Ecto neural progenitor cell (in vitro differentiated cells): ENCODE results near the gene LRIG1.

Experiments used
- DNase-seq: peaks from one replicate; pipeline ENCODE4 v3.0.0-alpha.2; 2018; ENCODE audit warnings: low spot score

LRIG1 gene

DNA sequence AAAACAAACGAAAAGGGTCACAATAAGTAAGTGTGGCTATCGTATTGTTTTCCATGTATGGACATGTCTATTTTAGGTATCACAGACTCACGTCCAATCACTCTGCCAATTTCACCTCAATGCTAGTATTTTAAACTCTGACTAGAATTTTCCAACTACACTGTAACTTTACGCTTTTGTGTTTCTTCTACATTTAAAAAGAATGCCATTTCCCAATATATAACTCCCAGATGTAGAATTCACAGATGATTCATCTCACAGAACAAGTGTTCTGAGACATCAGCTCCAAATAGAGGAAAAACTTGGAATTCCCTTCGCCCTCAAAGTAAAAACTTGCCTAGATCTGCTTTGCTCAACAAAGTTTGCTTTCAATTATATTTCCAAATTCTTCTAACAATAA, 14.2 kb downstream of the LRIG1 start:
- DNase-seq = no peak

DNA sequence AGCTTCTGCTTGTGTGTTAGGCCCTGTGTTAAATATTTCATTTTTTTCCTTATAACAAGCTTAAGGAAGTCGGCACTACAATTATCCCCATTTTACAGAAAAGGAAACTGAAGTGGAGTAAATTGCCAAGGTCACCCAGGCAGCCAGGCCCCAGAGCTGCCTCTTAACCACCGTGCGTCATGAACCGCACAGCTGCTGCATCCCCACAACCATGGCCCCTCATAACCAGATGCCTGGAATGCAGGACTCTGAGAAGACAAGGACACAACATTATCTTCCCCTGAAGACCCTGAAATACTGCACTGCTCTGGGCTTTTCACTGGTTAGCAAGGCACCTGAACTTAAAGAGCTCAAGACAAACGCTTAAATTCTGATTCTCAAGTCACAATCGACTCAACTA, 14.6 kb downstream of the LRIG1 start:
- no peak for DNase-seq

DNA sequence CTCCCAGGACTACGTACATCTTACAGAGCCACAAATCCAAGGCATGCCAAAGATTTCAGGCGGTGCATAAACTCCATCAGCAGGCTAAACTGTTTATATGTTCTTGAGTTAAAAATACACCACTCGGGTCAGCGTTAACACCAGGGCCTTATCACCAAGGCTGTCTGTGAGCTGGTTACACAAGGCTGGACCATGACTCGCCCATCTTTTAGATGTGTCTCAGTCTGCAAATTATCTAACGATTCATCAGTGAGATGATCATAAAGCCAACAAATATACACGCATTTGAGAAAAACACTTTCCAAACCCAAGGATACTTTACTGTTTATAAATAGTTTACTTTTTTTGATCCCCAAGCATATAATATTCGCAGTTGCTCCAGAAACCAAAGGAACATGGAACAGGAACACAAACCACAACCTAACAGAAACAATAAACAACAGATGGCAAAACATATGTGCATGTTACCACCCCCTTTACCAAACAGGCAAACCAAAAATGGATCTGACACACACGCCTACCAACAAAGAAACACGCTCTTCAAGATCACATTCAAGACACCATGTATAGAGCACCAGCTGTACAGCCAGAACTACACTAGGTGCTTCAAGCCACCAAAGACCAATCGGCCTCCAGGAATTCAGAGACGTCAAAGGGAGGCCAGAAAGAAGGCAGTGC, 15.4 kb downstream of the LRIG1 start:
- no peak for DNase-seq

DNA sequence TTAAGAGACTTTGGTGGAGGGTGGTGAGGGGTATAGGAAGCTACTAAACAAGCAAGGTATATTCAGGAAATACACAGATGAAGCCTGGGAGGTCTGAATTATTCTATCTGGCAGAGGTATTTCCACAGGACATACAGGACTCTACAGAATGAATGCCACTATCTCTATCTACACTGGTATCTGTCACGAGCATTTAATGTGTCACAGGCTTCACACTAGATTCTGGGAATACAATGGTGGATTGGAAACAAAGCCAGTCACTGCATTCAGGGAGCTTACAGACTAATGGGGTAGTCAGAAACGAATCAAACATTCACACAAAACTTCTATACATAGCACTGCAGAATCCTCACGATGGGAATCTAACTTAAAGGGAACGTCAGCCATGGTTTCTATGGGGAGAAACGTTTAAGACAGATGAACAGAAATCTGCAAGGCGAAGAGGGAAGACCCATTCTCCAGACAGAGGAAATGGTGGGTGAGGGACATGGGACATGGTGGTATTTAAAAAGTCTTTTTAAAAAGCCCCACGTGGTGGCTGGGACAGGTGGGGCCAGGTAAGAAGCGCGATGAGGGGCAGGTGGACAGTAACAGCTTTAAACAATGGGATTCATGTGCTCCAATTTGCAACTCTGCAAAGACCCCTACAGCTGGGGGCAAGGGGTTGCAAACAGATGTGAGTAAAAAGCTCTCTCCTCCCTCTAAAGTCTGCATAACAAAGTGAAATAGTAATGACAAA, 16.5 kb downstream of the LRIG1 start:
- no peak for DNase-seq

DNA sequence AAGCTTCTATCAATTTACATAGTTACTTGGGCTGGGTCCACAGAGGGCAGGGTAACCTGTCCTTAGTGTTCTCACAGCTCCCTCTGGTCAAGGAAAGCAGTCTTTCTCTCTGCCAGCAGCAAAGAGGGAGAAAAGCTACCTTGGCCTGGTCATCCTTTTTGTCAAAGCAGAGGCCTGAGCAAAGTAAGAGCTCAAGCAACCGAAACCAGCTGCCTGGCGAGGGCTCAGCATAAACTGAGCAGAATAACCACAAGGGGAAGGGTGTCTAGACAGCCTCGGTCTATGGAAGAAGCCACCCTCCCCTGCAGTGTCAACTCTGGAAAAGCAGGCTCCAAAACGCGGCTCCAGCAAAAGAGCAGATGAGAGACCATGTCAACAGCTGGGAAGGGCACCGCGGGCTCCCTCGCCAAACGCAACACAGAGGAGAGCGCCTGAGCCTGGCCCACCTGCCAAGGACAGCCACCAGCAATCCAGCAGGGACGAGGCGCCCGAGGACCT, 17.4 kb downstream of the LRIG1 start:
- no peak for DNase-seq

DNA sequence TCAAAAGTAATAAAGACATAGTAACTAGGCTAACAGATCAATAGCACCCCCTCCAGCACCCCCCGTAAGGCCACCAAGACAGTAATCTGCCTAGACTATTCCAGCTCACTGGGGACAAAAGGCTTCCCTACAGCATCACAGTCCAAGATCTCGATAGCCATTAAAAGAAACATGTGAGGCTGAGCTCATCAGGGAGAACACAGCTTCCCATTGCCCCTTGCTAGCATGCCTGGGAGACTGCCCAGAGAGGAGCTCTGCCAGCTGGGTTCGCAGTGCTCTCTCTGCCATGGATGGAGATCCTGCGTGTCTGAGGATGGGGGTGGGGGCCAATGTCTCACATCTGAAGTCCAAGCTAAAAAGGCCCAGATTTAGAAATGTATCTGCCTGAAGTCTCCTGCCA, 17.8 kb downstream of the LRIG1 start:
- DNase-seq = no peak

DNA sequence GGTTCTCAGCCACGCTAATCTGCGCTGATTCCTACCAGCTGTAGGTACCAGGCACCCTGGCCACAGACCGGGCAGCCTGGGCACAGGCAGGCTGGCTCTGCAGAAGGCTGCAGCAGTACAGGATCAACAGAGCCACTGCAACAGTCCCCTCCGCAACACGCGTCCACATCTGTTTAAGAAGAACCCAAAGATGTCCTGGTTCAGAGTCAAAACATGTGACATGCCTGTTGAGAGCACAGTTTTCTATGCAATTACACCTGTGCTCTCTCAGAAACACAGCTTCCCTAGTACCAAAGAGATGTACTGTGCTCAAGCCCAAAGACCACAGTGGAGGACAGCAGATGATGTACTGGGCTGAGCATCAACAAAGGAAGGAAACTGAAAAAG, 18.8 kb downstream of the LRIG1 start:
- DNase-seq = no peak

DNA sequence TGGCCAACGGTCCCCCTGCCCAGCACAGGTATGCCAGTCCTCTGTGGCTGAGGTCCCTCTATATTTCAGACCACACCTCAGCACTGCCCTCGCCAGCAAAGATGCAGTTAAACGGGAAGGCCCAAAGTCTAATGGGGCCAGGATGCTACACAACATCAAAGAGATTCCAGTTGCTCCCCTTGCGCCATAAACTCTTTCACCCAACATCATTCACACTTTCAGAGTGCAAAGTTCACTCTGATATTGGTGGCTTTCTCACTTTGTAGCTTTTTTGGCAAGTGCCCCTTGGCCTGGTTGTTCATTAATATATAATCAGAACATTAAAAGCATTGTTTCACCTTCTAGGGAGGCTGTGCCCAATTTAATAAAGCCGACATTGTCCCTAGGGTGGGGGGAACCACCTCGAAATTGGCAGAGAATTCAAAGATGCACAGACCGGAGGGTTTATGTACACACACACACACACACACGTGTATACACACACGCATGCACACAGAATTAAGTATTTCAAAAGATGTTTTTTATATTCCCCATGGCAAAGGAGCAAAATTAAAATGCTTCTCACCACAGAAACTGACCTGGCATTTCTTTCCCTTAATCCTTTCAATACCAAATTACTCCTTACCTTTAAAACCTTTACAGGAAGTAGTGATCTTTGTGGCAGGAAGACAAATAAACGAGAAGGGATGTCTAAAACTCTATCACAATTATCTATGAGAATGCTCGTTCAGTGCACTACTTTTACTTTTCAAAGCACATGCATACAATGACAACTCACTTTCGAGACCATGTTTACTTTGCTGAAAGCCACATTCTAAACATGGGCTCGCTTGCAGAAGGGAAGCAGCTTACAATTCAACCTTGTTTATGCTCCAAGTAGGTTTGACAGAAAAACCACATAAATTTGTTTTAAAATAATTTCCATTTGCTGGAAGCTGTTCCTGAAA, 19.5 kb downstream of the LRIG1 start:
- DNase-seq = no peak

DNA sequence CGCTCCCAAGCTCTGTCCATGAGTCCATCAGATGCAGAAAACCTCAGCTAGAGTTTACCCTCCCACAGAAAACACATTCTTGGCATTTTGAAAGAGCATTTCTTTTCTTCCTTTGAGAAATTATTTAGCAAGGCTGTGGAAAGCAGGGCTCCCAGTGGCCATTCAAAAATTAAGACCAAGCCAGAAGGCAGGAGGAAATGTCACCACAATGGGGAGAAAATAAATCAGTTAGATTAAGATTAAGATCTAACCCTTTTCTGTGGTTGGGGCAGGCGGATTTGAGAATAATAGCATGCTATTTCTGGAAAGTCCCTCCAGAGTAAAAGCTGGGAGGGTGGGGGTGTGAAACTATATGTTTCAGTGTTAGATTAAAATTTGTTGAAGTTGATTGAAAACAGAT, 20.2 kb downstream of the LRIG1 start:
- DNase-seq = no peak

DNA sequence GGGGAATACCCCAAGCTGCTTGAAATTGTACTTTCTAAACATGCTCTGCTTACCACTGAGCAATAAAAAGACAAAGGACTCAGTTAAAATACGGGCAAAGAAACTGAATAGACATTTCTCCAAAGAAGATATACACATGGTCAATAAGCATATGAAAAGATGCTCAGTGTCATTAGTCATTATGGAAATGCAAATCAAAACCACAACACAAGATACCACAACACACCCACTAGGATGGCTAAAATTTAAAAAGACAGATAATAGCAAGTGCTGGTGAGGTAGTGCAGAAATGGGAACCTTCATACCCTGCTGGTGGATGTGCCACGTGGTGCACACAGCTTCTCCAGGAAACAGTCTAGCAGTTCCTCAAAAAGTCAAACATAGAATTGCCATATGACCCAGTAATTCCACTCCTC, 21.3 kb downstream of the LRIG1 start:
- DNase-seq = no peak

DNA sequence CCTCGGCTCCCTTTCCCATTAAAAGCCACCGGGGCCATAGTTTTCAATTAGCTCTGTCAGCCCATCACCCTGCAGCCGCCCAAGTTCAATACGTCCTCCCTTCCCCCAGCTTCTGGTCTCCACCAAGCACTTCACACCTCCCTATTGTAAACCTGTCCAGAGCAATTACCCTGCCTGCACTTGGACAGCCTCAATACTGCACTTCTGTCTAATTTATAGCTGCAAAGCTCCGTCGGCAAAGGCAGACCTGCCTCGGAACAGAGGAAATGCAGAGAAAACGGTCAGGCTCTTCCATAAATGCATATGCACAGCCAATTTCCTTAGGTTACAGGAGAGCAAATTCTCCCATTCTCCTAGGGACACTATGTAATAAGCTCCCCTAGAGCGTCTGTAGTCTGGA, 21.9 kb downstream of the LRIG1 start:
- no peak for DNase-seq

DNA sequence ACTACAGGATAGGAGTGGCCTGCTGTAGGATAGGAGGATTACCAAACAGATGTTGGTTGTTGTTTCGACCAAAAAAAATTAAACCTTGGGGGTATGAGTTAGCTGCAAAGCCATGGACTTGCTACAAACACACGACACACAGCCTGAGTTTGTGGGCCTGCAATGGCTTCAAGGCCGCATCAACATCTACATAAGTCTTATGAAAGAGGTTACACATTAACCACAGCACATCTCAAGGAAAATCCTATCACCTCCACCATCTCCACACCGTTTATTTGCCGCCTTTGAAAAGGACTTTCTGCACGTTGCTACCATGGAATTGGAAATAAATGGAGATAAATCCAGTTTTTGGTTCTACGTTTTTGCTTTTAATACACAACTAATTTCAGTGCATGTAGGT, 23.0 kb downstream of the LRIG1 start:
- DNase-seq = no peak

DNA sequence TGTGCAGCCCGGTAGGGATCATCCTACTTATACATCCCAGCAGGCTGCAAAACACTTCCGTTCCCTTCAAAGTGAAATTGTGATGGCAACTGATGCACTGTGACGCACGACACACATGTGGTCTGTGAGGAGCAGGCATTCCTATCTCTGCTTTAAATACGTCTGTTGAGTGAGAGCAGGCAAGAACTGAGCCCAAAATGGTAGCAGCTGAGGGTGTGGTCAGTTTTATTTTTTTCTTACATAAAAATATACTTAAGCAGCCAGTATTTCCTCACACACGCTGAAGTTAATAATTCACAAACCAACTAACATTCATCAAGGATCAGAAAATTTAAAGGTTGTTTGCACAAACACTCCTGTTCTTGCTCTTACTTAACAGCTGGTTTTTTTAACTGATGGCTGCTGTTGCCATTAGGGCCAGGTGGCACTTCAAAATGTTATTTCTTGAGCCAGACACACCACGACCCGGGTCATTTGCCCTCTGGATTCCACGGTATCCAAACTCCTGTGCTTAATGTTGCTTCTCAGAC, 23.9 kb downstream of the LRIG1 start:
- no peak for DNase-seq

DNA sequence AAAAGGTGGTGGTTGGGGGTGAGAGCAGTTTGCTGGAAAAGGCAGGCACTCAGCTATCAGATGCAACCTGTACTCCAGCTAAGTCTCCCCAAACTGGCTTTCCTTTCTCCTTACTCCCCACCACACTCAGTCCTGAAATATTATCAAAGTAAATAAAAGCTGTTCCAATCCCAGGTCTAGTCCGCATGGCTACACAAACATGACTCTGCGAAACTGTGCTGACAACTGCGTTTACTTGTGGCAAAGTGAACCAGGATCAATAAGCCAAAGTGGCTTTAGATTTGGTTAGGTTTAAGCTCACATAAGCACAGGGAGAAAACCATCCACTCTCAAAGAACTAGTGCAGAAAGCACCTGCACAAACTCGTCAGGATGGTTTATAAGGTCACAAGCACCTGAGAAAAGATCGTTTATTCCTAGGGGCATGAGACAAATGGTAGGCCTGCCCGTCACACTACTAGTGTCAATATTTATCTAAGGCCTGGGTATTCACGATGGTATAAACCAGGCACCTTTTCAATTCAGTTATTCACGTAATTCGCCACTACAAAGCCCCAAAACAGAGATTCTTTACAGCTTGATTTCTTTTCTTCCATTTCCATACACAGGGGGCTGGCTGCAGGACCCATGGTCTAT, 25.3 kb downstream of the LRIG1 start:
- no peak for DNase-seq

DNA sequence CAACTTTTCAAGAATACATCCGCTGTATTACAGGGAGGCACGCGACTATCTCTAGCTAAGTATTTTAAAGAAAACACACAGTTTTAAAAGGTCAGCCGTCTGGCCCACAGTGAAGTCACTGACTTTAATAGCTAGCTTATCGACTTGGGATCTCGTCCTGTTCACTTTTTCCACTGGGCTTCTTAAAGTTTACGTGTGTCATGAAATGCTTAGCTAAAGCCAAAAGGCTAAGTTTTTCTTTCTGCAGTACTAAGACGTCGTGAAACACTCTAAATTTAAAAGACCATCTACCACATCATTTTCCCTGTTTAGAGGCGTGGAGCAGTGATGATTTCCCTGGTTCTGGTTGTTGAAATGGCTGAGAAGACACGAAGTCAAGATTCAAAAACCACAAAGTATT, 27.1 kb downstream of the LRIG1 start:
- no peak for DNase-seq

DNA sequence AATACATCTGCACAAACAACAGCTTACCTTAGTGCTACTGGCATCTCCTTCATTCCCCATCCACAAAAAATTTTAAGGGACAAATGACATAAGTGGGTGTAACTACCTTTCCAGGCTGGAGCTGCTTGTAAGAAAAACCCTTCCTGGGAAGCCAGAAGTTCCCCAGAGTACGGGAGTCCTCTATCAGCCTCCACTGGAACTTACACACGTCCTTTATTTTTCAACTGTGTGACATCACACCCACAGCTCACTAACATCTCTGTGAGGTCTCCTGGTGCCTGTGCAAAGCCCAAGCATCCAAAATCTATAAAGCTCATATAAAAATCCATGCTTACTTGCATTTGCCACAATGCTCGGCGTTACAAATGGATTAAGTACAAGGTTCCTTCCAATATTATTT, 27.6 kb downstream of the LRIG1 start:
- DNase-seq = no peak

DNA sequence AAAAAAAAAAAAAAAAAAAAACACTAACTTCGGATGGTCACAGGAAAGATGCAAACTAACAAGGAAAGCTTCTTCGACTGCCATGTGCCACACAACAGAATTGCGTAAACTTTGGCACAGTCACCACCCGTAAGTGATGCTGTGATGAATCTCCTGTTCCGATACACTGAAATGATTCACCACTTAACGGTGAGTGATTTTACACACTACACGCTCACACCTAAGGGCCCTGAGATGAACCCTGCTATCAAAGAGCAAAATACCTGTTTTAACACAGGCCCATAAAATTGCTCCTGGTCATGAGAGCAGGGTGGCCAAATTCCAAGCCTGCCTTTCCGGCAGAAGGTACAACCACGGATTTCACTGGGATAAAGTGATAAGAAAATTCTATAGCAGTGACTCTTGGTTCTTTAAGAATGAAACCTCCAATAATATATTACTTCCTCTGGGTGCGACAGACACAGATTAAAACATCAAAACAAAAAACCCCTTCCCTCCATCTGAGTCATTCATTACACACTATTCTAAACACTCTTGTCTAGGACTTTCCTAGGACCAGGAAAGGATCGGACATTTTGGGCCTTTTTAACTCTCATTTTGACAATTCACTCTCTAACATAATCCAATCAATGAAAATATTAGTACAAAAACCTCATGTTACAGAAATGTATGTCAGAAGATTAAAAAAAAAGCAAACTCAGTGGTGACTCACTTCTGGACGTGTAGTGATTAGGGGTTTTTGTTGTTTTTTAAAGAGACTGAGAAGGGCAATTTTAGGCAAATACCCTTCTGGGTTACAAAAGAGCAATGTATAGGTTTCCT, 28.3 kb downstream of the LRIG1 start:
- DNase-seq = no peak

DNA sequence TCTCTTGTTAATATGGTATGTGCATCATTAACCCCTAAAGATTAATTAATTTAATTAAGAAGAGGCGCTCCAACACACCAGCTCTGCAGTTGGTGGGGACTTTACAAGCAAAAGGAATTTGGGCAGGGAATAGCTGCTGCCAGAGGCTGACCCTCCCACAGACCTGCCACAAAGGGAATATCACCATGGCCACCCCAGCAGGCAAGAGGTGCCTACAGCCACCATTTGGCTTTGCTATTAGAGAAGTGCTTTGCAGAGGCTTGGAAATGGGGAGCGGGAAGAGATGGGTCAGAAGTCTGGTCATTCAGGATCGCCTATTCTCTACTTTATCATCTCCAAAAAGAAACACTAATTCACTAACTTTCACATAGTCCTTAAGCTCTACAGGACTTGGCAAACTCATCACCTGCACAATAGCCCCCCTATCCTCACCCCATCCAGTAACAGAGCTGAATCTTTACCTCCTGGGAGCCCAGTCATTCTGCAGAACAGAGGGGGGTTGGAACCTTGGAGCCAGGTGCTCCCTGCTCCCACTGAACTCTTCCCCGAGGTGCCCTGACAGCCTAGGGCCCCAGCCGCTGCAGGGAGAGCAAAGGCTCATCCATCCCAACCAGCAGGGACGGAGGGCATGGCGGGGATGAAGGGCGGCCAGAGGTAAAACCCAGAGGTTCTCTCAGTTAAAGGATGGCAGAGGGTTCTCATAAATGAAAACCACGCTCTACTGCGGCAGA, 29.7 kb downstream of the LRIG1 start:
- no peak for DNase-seq

DNA sequence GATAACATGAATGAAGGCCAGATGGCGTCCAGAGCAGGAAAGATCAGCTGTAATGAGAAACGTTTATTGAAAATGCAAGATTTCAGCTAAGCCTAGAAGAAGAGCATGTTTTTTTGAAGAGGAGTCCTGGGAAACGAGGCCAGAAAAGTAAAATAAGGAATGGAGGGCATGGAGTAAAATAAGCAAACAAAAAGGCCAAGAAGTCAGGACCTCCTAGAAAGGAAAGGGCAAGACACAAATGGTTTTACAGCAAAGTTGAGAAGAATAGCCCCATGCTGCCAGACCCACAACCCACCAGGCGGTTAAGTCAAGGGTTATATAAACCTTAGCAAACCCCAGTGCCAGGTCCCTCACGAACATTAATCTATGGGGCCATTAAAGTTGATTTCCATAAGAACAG, 30.5 kb downstream of the LRIG1 start:
- DNase-seq = no peak

DNA sequence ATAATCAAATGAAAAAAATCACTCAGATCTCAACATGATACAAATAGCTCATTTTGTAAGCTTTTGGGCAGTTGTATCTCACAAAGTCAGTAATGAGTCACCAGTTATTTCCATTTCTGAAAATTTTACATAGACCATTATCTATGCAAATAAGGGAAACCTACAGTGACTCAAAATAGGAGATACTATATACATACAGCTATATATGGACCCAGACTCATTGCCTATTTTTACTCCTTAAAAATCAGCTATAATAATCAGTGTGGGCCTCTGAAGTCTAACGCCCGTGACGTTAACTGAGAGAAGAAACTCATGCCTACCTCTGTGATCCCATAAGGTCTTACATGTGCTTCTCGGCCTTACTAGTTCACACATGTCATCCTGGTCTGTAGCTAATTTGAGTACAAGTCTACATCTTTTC, 31.6 kb downstream of the LRIG1 start:
- no peak for DNase-seq
